Measurements from ENCODE around the gene TMEM179B. TPM values are rescaled to one million over a fixed set of nuclear protein-coding genes. Genes with fewer than 3 reads are reported as not detected.

Gene TMEM179B
- total and polyA plus RNA-seq, 9 of the 15 experiments (the other 6 are each of a cell fraction or from before 2014, with no cell fraction given), result 27.7 to 105 (median 37.0) TPM

- TF ChIP-seq ZBTB40 (IDR thresholded peaks at IDR 0.05) (peak; percentile 88), ZBTB40 (CRISPR knock-in tag; IDR thresholded peaks at IDR 0.05) (no peak), EGR1 (conservative IDR thresholded peaks at IDR 0.05) (no peak), SREBF1 (IDR thresholded peaks at IDR 0.05; ENCODE audit: borderline replicate concordance, low read depth, low read length) (no peak), RBM34 (IDR thresholded peaks at IDR 0.05; ENCODE audit: borderline replicate concordance, insufficient read depth, low read length) (no peak), CBFA2T2 (conservative IDR thresholded peaks at IDR 0.05) (no peak), MEF2D (tag; conservative IDR thresholded peaks at IDR 0.05; ENCODE audit: low read depth) (no peak), REST (IDR thresholded peaks at IDR 0.05; ENCODE audit: borderline replicate concordance) (peak; percentile 58), REST (CRISPR knock-in tag; IDR thresholded peaks at IDR 0.05; ENCODE audit: low read depth) (peak; percentile 42; the same call in 1 of the 2 replicates), HDAC1 (IDR thresholded peaks at IDR 0.05) (peak; percentile 97 to 100)
Observed at GRCh38 chr11:62839050-62839945, 52.1 kb downstream of the TMEM179B start, which contains the start of gene WDR74 (continued).
